GM19035 (cell line): ENCODE results near the gene SLN.

Experiments
- ATAC-seq: cut with Tn5 transposase; IDR thresholded peaks from one replicate; pipeline ENCODE4 v1.9.1; 2021; ENCODE audit not compliant: unreplicated experiment

Gene SLN

DNA sequence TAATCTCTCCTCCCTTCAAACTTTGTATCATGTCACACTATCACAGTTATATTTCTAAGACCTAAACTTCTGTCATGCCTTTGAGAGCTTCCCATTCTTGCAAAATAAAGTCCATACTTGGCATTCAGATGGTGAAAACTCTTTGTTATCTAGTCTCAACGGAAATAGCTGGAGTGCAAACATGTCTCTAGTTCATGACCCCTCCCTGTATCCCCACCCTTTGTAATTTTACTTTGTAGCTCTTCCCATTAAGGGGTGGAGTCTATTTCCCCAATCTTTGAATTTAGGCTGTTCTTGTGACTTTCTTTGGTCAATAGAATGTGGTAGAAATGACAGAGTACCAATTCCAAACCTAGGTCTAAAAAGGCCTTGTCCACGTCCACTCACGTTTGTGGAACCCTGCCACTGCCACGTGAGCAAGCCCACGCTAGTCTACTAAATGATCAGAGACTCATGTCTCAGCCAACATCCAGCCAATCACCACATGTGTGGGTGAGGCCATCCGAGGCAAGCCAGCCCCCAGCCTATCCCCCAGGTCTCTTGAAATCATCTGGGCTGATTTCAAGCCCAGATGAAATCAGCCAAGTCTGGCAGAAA is 23.4 kb downstream of the SLN start:
- ATAC-seq: no peak

DNA sequence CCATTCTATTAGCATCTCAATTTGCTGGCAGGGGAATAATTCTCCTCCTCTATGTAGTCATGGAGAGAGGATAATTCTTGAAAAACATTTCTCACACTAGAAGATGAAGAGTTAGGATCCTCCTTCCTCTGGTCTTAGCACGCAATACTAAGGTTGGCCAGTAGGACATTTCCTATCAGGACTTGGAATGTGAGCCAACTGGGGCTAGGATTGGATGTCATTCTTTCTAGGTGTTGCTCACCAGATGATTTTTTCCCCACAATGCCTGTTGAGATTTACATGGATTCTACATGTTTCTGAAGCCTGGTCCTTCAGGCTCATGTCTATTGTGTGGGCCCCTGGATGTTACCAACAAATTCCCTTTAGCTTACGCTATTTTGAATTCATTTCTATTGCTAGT is 28.0 kb downstream of the SLN start:
- peak; percentile 55 for ATAC-seq

DNA sequence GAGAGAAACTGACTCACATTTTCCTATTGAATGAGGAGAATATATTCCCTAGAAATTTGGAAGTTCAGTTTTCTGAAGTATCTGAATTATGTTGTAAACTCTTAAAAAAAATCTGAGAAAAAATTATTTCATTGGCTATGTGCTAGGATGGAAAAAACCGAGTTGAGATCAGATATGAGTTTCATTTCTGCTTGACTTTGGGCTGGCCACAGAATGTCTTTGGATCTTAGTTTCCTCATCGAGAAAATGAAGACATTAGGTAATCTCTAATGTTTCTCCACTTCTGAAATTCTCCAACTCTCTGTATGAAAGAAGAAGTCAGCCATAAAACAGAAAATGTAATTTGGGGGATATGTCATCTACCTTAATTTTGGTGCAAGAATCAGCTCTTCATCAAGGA is 28.8 kb downstream of the SLN start:
- no peak for ATAC-seq

DNA sequence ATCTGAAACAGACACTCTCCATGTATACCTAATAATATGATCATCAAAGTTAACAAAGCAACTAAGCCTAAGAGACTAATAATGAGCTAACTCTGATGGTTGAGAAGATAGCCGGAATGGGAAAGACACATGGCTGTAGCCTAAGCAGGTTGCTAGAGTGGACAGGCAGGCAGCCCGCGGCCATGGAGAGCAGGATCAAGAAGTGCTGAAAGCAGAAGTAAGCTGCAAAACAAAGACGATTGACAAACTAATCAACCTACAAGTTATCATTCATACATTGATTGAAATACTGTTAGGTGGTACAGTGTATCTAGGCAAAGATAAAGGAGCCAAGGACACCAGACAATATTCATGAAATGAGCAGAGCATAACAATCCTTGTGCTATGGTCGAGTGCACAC is 29.3 kb downstream of the SLN start:
- ATAC-seq: no peak

DNA sequence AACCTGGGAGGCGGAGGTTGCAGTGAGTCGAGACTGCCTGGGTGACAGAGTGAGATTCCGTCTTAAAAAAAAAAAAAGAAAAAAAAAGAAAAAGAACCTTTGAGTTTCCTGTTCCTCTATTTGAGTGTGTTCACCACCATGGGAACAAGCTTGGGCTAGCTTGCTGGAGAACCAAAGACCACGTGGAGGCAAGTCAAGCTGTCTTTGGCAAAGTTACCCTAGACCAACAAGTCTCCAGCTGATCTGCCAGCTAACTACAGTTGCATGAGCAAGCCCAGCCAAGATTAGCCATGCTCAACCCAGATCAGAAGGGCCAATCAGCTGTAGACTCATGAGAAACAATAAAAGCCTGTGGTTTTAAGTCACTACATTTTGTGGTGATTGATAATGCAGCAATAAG is 29.7 kb downstream of the SLN start:
- ATAC-seq: no peak

DNA sequence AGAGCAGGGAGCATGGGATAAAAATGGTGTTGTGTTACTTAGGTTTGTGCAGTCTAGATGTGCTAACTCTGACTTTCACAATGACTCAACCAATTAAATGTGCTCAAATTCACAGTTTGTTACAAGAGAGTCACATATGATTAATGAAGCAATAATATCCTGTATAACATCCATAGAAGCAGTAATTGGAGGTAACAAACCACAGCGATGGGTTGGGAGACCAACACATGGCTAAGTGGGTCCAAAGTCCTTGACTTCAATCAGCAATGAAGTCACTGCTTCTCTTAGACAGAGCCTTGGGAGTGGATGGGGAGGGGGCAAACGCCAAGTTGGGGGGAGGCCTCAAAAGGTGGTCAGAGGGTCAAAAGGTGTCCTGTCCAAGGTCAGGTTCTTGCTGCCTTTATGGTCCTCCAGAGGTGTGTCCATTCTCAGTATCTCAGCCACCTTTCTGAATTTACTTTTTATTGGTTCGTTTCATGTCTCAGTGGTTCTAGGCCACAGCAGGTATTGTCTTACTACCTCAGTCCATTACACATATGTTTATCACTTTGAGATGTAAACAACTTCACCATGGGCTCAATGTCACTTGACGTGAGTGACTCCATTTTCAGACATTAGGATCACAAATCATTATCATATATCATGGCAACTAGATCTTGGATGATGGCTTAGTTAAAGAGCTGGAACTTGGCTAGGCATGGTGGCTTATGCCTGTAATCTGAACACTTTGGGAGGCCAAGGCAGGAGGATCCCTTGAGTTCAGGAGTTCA is 32.4 kb downstream of the SLN start:
- ATAC-seq: no peak

DNA sequence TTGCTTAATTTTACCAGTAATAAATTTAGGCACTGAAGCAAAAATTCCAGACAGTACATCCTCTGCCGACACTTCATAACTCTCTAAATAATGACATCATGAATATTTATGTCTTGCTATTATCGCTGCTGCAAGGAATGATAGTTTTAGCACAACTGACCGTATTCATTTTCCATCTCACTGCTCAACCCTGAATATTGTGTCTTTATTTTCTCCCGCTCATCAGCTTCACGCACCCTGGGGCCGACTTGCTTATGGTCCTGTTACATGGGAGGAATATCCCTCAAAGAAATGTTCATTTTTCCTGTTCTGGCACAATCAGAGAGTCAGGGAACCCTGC is 33.3 kb downstream of the SLN start:
- ATAC-seq: no peak

DNA sequence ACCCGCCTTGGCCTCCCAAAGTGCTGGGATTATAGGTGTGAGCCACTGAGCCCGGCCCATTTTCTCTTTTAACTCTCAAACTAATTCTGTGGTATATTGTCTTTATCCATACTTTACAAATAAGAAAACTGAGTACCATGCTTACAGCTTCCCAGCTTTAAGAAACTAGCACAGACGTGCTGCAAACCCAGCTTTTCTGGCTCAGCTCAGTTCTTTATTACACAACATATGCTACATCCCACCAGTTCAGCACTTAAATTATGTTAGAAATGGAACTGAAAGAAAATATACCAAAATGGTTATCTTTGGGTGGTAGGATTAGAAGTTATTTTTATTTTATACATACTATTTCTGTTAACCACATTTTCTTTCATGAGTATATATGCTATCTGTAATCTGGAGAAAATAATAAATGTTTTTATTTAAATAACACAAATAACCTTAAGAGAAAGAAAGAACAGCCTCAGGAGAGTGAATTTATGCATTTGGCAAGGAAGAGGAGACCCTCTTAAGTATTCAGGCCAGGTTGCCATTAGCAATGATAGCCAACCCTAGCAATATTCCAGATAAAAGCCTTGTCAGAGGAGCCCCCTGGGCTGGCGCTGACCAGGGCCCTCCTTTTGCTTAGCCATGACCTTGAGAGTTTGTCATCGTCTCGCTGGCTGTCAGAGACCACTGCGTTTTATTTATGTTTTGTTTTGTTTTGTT is 33.8 kb downstream of the SLN start:
- no peak for ATAC-seq

DNA sequence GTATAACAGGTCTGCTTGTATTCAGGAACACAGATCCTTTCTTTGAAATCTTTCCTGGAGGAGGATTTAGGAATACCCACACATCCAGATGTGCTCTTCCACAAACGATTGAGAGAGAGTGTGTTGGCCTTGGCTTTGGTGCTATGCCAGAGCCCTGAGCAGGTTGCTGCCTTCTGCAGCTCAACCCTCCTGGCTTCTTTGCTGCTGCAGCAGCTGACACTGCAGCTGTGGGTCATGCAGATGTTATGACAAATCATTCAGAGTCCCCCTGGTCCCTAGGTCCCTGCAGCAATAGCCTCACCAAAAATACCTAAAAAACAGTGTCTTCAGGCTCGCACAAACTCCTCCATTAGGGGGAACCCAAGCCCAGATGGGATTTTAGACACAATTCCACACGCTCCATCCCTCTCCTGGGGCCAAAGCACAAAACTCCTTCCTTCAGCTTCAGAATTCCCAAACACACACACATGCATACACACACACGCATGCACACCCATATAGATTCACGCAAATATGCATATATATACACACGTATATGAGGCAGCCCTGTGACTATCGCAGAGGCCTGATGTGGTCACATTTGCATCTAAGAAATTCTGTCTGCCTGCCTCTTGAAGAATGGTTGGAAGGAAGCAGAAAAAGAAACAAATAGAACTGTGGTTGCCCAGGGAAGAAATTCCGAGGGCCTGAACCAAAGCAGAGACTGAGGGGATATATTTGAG is 35.4 kb downstream of the SLN start:
- ATAC-seq: peak; percentile 39

DNA sequence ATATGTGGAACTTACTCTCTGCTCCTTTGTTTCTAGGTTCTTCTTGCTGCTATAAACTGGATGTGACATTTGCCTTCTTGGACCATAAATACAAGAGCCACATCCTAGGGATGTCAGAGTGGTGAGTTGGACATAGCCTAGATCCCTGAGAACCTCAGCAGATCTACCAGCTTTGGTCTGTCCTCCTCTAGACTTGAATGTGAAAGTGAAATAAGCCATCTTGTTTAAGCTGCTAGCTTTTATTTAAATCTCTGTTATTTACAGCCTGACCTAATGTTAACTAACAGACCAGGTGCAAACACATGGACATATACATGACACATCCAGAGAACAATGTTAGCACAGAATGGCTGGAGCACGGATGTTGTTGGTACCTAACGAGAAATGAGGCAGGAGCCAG is 36.0 kb downstream of the SLN start:
- peak; percentile 50 for ATAC-seq

DNA sequence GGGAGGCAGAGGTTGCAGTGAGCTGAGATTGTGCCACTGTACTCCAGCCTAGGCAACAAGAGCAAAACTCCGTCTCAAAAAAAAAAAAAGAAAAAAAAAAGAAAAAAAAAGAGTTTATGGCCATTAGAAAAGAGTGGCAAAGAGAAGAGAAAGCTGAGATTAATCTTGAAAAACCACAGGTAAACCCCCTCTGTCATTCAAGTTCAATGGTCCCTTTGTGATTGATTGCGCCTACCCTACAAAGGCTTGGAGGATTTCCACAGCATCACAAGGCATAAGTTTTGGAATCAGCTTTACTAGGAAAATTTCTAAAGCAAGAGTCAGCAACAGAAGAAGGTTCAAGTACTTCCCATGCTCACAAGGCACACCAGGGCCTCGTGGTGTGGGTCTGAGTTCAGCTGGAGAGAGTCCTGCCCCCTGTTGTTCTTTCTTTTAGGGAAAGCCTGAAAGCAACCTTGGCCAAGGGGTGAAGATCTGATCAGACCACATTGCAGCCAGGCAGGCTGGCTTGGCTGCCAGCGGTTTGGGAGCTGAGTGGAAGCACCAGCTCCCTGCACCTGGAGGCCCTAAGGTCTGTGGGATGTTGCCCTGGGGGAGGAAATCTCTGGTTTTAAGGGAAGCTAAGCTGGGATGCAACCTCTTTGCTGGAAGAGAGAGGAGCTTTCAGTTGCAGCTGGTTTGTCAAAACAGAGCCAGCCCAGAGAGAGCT is 41.8 kb downstream of the SLN start:
- no peak for ATAC-seq

DNA sequence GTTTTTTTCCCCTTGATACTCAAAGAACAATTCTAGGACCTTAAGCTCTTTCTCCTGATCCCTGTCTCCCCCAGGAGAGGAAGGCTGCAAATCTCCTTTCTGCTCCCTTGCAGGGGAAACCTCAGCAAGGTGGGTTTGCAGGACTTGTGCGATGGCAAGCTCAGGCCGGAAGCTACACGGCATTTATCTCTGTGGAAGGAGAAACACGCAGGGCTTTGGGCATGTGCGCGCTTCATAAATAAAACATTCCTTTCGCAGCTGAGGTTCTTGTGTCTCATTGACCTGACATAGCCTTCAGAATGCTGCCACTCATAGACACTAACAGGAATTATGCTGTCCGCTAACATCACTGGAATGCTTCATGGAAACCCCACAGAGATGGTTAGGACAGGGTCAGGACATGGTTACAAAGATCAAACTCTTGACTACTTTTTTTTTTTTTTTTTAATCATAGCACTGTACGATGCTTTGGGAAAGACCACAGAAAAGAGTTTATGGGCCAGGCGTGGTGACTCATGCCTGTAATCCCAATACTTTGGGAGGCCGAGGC is 42.6 kb downstream of the SLN start:
- no peak for ATAC-seq

DNA sequence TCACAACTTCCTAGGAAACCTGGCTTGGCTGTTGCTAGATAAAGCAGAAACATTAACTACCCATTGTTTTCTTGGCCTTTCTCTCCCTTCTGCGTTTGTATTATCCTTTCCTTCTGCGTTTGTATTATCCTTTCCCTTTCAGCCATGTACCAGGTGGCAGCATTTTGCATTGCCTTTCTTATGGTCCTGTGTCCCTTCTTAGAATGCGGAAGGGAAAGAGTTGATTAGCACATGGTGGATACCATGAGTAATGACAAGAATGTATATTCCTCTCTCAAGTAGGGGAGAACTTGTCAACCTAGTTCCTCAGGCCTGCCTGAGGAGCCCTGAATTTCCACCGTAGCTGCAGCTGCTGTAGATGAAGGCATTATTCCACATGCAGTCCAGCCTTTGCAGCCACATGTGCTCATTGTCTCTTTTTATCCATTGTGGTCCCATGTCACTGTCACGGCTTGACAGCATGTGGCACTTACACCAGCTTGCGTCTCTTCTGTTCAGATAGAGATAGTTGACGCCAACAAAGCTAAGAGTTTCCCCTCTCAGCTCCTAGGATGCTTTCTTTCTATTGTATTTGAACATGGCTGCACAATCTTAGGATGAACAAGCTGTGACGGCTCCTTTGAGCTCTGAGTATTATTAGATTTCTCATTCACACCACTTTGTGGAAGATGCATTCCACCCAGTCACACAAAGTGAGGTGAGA is 44.8 kb downstream of the SLN start:
- no peak for ATAC-seq

DNA sequence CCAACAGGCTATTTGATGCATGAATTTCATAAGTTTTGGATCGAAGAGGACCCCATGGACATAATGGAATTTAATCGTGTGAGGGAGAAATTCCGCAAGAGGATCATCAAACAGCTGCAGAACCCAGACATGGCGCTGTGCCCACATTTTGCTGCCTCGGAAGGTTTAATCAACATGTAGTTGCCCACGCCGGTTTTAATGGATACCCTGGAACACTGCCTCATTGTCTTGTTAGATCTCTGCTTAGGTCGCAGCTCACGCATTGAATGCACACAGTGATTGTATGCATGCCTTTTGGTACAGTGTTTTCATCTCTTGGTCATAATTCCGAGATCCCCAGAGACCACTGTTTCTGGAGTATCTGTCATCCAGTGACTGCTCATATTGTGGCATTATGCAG is 46.8 kb downstream of the SLN start:
- ATAC-seq: no peak

DNA sequence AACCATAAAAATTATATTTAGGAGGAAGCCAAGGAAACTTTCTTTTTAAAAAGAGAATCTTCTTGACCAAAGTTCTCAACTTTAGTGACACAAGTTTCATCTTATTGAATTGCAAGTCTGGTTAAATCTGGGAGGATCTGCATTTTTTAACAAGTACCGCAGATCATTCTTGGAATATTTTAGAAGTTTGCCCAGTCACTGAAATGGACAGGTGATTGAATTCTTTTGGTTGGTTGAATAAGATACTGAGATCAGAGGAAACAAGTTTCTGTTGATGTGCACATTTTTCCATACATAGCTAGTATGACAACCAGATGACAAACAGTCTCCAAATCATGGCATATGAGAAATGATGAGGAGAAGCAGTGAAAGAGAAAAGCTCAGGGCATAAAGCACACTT is 50.2 kb downstream of the SLN start:
- ATAC-seq: no peak

DNA sequence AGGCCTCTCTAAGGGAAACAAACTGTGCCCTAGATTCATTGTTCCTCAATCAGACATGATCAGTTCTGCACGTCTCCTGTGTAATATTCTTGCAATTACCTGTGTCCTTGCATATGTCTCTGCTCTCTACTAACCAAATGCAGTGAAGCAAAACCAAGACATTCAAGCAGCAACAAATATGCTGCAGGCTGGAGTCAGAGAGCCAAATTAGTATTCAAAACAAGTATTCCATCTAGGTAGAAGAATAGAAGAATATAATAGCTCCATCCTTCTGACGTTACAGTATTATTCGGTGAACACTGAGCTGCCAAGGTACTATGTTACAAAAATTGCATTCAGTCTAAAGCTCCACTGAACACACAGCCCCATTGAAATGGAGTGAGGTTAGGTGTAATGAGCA is 51.8 kb downstream of the SLN start:
- ATAC-seq: no peak

DNA sequence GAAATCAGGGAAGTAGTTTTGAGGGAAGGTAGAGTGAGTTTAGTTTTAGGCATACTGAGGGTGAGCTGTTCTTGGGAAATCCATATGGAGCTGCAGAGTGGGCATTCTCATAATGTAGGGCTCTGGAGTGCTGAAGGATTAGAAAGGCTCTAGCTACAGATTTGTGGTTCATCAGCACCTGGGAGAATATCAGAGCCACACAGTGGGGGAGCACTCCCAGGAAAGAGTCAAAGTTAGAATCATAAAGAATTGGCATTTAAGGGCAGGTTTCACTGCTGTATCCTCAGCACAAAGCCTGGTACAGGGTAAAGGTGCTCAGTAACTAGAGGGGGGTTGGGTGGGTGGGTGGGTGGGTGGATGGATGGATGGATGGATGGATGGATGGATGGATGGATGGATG is 52.5 kb downstream of the SLN start:
- ATAC-seq: no peak
